GM18861 (cell line): Measurements from ENCODE around the gene CFAP157.
A peak's percentile ranks its signal among the peaks of the same experiment; 100 is the strongest.
"Not testable (repeated sequence)": the region's sequence is repeated elsewhere in the genome, so short reads cannot be mapped to it uniquely, and the experiment has no call there.

ENCODE experiments used
- ATAC-seq: cut with Tn5 transposase; IDR thresholded peaks from one replicate; pipeline ENCODE4 v1.9.1; 2021; ENCODE audit not compliant: unreplicated experiment

CFAP157 gene

DNA sequence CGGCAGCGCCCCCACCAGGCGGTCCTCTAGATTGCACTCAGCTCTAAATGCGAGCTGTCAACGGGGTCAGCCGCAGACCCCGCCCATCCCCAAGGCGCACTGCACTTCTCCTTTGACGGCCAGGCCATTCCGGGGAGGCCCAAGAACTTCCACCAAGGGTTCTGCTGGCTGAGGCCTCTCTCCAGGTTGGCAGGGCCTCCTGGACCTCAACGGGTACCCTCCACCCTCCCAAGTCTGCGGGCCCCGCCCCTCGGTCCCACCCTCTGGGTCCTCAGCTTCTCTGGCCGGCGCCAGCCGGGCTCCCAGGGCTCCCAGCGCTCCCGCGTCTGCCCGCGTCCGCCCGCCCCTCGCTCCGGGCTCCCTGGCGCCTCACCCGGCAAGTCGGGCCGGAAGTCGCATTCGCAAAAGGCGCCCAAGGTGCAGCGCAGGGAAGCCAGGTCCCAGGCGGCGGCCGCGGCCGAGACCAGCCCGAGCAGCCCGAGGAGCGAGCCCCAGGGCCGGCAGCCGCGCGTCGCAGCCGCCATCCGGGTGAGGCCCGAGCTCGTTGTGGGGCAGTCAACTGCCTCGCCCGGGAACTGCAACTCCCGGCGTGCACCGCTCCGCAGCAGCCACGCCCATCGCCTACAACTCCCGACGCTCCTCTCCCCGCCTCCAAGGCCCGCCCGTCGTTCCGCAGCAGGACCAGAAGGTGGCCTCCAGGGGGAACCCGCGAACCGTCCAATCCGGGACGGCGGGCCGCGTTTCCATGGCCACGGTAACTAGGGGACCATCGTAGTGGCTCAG is 28.1 kb downstream of the CFAP157 start, which contains the start of gene TOR2A:
TSS of gene TOR2A (minus strand) at position 548 of the 783 bp plus-strand sequence. CDS start at position 524, 24 bp downstream.
- peak; percentile 72 for ATAC-seq

- ATAC-seq, result peak; percentile 8
Observed at GRCh38 chr9:127735530-127736185, 28.9 kb downstream of the CFAP157 start.

DNA sequence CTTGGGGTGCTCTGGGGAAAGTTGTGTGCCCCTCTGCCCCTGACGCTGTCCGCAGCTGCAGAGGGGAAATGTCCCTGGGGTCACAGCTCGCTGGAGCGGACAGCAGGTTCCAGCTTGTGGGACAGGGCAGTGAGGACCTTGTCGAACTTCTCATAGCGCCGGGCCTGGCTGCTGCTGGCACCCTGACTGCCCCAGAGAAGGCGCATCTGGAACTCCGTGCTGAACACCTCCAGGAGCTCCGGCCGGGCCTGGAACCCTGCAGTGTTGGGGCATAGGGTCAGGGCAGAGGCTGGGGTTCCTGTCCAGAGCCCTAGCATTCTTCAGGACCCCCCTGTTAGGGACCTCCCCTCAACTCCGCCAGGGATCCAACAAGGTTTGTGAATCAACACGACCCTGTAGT is 31.9 kb downstream of the CFAP157 start:
- ATAC-seq, result no peak

- ATAC-seq, result no peak
Observed at GRCh38 chr9:127739614-127740330, 33.0 kb downstream of the CFAP157 start.

- ATAC-seq, result no peak
Observed at GRCh38 chr9:127741831-127742434, 35.1 kb downstream of the CFAP157 start.

DNA sequence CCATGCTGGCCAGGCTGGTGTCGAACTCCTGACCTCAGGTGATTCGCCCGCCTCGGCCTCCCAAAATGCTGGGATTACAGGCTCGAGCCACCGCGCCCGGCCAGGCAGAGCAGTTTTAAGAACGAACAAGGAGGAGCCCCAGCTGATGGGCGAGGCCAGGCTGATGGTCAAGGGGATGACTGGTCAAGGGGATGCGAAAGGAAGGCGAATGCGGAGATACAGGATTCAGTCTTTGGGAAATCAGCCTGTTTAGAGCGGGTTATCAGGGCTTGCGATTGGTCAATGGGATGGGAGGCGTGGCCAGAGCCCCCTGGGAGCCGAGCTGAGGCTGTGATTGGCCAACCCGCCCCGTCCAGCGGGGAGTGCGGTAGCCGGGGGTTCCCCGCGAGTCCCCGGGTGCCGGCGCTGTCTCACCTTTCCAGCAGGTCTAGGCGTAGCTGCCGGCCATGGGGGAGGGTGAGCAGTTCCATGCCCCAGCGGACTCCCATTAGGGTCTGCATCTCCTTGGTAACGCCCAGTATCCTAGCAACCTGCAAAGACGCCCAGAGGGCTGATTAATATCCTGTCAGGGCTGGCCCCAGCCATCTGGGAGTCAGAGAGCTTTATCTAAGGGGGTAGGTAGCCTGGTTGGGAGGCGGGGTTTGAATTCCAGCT is 35.8 kb downstream of the CFAP157 start:
- ATAC-seq, result no peak

GRCh38 chr9:127744398-127745110 is 37.8 kb downstream of the CFAP157 start:
- ATAC-seq, result no peak

DNA sequence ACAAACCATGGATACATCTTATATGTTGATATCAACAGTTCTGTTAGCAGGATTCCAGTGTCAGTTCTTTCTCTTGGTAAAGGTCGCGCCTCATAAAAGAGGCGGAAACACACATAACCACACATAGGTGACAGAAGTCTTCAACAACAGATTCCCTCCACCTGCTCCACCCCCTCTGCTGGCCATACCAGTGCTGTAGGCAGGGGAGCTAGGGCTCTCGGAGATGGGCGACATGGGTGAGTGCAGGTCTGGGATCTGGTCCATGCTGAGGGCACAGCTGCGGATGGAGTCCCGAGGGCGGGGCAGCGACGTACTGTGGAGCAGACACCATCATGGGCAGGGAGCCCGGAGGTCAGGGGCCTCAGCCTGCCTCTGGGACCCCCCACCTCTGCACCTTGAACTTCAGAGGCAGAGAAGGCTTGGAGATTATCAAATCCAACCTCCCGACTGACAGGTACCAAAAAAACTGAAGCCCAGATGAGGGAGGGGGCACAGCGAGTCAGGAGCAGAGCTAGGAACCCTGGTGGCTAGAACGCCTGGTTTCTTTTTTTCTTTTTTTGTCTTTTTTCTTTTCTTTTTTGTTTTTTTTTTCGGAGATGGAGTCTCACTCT is 40.3 kb downstream of the CFAP157 start:
- no peak for ATAC-seq

- ATAC-seq, result no peak
Observed at GRCh38 chr9:127749090-127749787, 42.5 kb downstream of the CFAP157 start.

GRCh38 chr9:127751269-127752054 is 44.7 kb downstream of the CFAP157 start:
- ATAC-seq, result no peak

- no peak for ATAC-seq
Observed at GRCh38 chr9:127753148-127753547, 46.4 kb downstream of the CFAP157 start.

DNA sequence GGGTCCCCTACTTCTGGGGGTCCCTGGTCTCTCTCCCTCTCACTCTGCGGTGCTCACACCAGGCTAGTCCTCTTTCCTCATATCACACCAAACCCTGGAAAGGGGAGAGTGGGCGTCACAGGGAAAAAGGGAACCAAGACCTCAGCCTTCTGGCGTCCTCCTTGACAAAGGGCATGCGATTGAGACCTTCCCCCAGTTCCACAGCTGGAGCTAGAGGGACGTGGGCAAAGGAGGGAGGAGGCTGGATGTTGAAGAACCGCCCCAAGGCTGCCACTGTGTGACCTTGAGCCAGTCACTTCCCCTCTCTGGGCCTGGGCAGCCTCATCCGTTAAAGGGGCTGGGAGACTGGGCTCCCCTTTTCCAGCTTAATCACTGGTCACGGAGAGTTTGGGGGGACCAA is 46.8 kb downstream of the CFAP157 start:
- ATAC-seq, result no peak

GRCh38 chr9:127754099-127755060 is 47.6 kb downstream of the CFAP157 start:
- no peak for ATAC-seq

GRCh38 chr9:127755061-127756060 is 48.6 kb downstream of the CFAP157 start:
- ATAC-seq, result no peak

DNA sequence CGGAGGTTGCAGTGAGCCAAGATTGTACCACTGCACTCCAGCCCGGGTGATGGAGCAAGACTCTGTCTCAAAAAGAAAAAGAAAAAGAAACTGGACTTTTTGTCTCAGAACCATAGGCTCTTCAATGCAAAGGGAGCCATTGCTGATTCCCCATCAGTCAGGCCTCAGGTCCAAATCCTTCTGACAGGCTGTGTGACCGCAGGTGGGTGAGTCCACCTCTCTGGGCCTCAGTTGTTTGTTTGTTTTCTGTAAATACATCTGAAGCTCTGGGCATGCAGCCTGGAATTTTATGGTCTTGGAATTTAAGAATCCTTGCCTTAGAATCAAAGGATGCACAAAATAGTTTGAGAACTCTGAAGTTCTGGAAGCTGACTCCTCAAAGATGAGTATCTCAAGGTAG is 49.4 kb downstream of the CFAP157 start:
- ATAC-seq, result no peak

- not testable (repeated sequence) for ATAC-seq
Observed at GRCh38 chr9:127756776-127757175, 50.0 kb downstream of the CFAP157 start.
